Hepatic stellate cell (primary cell): ENCODE data around the gene UBTD1.
"Not testable (repeated sequence)": the region's sequence is repeated elsewhere in the genome, so short reads cannot be mapped to it uniquely, and the experiment has no call there.

Experiments used
- DNase-seq: peaks from one replicate; pipeline ENCODE4 v3.0.0; 2011; ENCODE audit warnings: low spot score

The UBTD1 gene

DNA sequence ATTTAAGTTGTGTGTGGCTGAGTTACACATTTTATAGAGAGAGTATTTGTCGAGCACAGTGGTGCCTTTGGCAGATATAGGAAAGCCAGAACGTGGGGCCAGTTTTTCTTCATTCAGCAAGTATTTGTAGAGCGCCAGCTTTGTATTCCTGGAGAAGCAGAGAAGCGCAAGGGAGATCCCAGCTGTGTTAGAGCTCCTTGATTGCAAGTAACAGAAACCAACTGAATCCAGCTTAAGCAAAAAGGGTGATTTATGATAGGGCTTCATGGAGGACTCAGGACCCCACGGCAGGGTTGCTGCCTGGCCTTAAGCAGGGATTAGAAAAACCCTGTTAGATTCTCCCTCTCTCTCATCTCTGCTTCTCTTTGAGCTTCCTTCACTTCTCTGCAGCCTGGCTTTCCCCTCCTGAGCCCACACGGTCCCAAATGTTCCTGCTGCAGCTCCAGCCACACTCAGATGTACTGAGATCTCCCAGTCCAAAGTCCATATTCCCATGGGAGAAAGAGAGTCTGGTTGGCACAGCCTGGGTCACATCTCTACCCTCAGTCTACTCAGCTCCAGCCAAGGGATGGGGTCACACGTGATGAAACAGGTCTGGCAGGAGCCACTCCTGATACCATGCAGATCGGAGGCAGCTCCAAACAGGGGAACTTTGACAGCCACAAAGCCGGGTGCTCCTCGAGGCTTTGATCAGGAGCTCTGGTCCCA lies 16.7 kb downstream of the UBTD1 start:
- DNase-seq, result no peak

DNA sequence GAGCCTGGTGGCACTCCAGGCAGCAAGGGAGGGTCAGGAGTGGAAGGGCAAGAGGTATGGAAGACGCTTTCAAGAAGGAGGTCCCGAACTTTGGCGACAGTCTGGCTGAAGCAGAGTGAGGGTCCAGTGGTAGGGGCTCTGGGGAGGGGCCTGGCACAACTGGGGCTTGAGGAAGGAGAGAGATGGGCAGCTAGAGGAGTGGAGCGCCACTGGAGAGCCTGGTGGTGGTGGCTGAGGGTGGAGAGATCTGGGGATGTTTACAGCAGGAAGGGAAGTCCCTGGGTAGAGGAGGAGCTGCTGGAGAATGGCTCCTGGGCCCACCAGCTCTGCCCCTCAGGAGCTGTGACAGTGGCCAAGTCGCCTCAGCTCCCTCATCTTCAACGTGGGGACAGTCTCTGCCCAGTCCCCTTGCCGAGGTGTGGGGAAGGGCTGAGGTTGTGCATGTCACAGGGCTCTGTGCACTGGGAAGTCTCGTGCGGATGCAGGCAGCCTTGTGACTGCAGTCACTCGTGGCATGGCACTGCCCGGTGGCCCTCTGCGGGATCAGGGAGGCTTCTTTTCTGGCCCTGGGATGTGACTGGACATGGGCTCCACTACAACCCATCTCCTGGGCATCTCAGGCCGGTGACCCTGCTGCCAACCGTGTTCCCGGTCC lies 18.5 kb downstream of the UBTD1 start:
- no peak for DNase-seq

DNA sequence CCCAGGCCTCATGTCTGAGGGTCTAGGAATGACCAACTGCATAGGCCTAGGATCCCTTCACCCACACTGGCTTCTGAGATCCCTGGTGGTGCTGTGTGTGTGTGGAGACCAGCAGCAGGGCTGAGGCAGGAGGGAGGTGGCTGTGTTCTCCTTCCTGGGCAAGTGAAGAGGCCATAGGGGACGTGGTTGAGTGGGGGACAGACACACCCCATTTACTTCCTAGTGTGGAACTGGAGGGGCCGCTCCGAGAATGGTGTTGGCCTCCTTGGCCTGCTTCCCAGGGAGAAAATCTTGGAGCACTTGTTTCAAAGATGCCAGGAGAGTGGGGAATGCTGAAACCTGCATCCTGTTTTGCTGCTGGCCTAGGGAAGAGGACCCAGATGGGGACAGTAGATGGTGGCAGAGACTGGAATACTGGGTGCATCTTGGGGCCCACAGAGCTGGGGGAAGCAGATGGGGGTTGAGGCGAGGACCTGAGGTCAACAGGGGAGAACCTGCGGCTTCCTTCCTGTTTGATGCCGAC lies 19.1 kb downstream of the UBTD1 start:
- DNase-seq, result no peak

- DNase-seq, result no peak
Observed at GRCh38 chr10:97518301-97519043, 19.7 kb downstream of the UBTD1 start.

DNA sequence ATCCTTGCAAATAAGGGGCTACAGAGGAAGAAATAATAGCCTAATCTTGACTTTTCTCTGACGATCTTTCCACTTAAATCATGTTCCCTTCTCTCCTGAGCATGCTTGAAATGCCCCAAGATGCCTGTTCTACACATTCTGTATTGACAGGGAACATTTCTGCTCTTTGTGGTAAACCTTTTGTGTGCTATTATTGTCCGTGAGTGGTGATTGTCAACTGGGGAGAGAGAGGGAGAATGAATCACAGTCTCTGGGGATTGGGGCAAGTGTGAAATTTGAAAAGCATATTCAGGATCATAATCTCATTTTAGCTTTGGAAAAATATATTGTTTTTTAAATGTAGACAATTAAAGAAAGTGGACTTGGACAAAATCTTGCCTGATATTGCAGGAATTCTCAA lies 20.6 kb downstream of the UBTD1 start:
- DNase-seq, result no peak

DNA sequence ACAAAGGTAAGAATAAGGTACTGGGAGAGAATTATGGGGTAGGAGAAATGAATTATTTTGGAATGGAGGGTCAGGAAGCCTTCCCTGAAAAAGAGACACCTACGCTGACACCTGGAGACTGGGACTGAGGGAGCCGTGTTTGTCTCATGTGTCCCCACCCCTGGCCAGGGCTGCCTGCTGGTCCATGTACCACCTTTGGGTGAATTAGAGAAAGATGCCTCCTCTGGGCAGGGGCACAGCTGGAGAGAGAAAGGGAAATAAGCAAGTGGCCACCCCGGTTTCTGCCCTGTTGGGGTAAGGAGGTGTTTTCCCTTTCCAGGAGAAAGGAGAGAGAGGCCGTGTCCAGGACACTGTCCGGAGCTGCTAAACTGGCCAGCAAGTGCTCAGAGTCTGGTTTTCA lies 21.8 kb downstream of the UBTD1 start:
- DNase-seq, result no peak

DNA sequence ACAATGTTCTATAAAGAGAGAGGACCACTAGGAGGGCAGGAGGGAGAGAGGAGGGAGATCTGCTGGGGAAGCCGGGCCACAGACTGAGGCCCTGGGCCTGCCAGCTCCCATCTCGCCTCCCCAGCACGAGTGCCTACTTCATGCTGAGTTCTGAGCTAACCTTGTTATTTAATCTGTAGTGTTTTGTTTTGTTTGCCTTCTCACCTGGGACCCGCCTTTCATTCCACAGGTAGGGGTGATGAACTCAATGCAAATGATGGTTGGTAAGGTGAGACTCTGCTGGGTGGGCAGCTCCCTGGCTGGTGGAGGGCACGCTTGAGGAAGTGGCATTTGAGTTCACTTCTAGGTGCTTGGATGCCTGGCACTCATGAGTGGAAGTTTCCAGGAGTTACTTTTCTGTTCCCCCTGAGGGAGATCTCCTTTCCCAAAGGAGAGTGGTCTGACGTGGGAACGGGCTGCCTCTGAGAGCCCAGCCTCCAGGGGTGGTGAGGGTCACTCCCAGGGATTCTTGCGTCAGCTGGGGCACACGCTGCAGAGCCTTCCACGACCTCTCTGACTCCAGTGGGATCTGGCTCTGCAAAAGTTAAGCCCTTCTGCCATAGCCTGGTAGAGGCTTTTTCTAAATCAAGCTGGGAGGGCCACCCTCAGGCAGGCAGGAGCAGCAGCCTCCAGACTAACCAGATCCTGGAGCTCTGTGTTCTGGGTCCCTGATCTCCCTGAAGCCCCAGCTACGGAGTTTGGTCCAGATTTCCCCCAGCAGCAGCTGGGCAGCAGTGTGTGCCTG lies 22.4 kb downstream of the UBTD1 start:
- DNase-seq, result no peak

GRCh38 chr10:97522071-97522470 lies 23.3 kb downstream of the UBTD1 start:
- no peak for DNase-seq

GRCh38 chr10:97522937-97523336 lies 24.2 kb downstream of the UBTD1 start:
- no peak for DNase-seq

DNA sequence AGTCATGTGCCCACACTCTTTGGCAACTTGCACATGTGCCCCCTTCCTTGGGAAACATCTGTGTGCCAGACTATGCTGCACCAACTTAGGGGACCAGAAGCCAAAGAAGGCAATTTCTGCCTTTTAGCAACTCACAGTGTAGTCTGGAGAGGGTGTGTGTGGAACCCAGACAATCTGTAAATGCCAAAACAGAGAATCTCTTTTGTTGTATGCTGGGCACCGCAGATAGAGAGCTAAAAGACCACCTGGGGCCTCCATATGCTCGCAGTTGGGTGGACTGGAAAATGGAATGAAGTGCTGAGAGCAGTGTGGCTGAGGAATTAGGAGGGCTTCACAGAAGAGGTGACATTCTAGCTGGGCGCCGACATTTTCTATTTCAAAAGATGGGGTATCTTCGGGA lies 26.4 kb downstream of the UBTD1 start:
- DNase-seq, result no peak

DNA sequence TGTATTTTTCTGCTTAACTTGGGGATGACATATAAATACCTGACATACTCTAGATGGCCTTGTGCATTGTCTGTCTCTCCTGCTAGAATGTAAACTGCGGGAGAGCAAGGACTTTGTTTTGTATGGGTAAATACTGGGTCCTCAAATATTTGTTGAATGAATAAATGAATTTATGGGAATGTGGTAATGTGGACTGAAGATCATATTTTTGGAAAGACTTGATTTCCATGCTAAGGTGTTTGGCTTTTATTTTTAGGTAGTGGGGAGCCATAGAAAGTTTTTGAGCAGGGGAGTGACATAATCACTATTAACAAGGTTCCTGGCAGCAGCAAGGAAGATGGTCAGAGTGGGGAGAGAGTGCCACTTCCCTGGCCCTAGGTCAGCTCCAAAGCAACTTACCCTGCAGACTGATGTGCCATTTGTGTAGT lies 27.0 kb downstream of the UBTD1 start:
- DNase-seq, result no peak

DNA sequence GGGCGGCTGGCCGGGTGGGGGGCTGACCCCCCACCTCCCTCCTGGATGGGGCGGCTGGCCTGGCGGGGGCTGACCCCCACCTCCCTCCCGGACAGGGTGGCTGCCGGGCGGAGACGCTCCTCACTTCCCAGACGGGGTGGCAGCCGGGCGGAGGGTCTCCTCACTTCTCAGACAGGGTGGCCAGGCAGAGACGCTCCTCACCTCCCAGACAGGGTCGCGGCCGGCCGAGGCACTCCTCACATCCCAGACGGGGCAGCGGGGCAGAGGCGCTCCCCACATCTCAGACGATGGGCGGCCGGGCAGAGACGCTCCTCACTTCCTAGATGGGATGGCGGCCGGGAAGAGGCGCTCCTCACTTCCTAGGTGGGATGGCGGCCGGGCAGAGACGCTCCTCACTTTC lies 30.2 kb downstream of the UBTD1 start:
- not testable (repeated sequence) for DNase-seq

GRCh38 chr10:97529685-97530465 lies 31.2 kb downstream of the UBTD1 start:
- DNase-seq, result no peak

GRCh38 chr10:97531401-97531986 lies 32.8 kb downstream of the UBTD1 start:
- DNase-seq, result peak; percentile 53

- no peak for DNase-seq
Observed at GRCh38 chr10:97532935-97533671, 34.4 kb downstream of the UBTD1 start.

DNA sequence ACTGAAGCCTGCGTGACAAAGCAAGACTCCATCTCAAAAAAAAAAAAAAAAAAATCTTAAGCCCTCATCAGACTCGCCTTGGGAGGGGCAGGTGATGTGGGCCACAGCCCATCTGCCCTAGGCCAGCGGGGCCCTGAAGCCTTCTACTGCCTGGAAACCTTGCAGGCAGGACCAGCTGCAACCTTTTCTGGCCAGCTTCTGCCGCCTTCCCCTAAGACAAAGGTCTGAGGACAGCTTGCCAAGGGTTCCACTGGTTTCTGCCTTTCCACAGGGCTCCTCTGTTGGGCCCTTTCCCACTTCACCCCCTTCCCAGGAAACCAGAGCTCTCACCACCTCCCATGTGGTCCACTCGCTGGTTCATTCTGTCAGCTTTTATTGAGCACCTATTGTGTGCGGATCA lies 35.2 kb downstream of the UBTD1 start:
- no peak for DNase-seq

DNA sequence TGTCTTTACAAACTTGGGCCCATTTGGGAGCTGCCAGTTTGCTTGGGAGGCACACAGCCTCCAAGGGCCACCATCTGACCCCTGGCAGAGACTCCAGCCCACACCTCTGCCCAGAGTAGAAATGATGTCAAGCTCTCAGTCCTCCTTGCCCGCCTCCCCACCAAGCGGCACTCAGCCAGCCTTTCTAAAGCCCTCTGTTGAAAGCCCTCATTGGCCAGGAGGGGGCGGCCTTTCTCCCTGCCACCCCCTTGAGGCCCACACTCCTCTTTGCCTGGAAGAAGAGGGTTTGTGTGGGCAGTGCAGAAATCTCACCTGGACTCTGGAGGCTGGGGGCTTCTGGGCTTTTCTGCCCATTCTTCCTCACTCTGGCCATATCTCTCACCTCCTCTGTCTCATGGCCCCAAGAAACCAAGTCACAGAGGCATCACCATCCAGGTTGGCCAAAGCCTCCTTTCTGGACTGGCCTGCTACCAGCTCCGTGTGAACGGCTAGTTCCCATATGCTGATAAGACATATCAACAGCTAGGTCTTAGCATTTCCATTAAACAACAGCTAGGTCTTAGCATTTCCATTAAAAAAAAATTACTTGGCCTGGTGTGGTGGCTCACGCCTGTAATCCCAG lies 36.1 kb downstream of the UBTD1 start:
- peak; percentile 62 for DNase-seq

GRCh38 chr10:97537186-97537869 lies 38.6 kb downstream of the UBTD1 start:
- DNase-seq, result no peak

- DNase-seq, result peak; percentile 51
Observed at GRCh38 chr10:97538411-97538810, 39.7 kb downstream of the UBTD1 start.
